Caco-2 (cell line): ENCODE results near the gene MAGEB3. TPM values are rescaled to one million over a fixed set of nuclear protein-coding genes. Genes with fewer than 3 reads are reported as not detected.
A peak's percentile ranks its signal among the peaks of the same experiment; 100 is the strongest.

ENCODE experiments used
- BruUV-seq: library from RNA; stranded (reverse); fragments of 400-500 nt; replicated peaks from 2 replicates; lab custom pipeline; 2021; lab: Mats Ljungman, UMichigan
- CTCF ChIA-PET: fragments of 300-600 bp; sonication (Branson Sonifier 250); formaldehyde crosslinking; loops from one replicate; lab custom pipeline; 2022; ENCODE audit warnings: antibody characterized with exemption; lab: Charles Lee
- POLR2A ChIA-PET: fragments of 300-600 bp; sonication (Branson Sonifier 250); formaldehyde crosslinking; loops from one replicate; lab custom pipeline; 2022; ENCODE audit warnings: antibody characterized with exemption; lab: Charles Lee
- DNase-seq, 2 experiments: peaks; one replicate each; pipeline versions ENCODE4 v3.0.0 to v3.0.0-alpha.2; 2020 to 2022
- H3K27me3 ChIP-seq: replicated peaks from 2 replicates; pipeline ENCODE4 v1.6.0; 2011; ENCODE audit warnings: low read length; ENCODE audit not compliant: control insufficient read depth, insufficient read depth
- H3K36me3 ChIP-seq: 2 replicates; pipeline ENCODE4 v1.5.1; 2011; ENCODE audit warnings: low read length; ENCODE audit not compliant: control insufficient read depth, insufficient read depth
- H3K4me1 ChIP-seq: fragments of 250-450 bp; sonication (Bioruptor Pico); 2 replicates; pipeline ENCODE4 v1.5.1; 2020; ENCODE audit warnings: mild to moderate bottlenecking
- H3K4me3 ChIP-seq: 2 replicates; pipeline ENCODE4 v1.5.1; 2011; ENCODE audit warnings: low read depth, mild to moderate bottlenecking, control low read depth, low read length
- H3K9me3 ChIP-seq: fragments of 250-450 bp; sonication (Bioruptor Pico); 2 replicates; pipeline ENCODE4 v1.5.1; 2020; ENCODE audit warnings: mild to moderate bottlenecking, moderate library complexity
- H3K27ac Mint-ChIP-seq: one replicate; pipeline ENCODE4 v1.8.0; 2022; ENCODE audit warnings: mixed read lengths; ENCODE audit not compliant: unreplicated experiment
- H3K27me3 Mint-ChIP-seq: one replicate; pipeline ENCODE4 v1.8.0; 2022; ENCODE audit warnings: mixed read lengths; ENCODE audit not compliant: insufficient read depth, unreplicated experiment
- H3K36me3 Mint-ChIP-seq: one replicate; pipeline ENCODE4 v1.8.0; 2022; ENCODE audit warnings: mild to moderate bottlenecking, mixed read lengths; ENCODE audit not compliant: insufficient read depth, unreplicated experiment
- H3K4me1 Mint-ChIP-seq: one replicate; pipeline ENCODE4 v1.8.0; 2022; ENCODE audit warnings: low read depth, mixed read lengths; ENCODE audit not compliant: unreplicated experiment
- H3K4me3 Mint-ChIP-seq: one replicate; pipeline ENCODE4 v1.8.0; 2022; ENCODE audit warnings: mild to moderate bottlenecking, moderate library complexity, mixed read lengths; ENCODE audit not compliant: unreplicated experiment
- H3K9me3 Mint-ChIP-seq: one replicate; pipeline ENCODE4 v1.8.0; 2022; ENCODE audit warnings: mixed read lengths; ENCODE audit not compliant: unreplicated experiment
- CTCF ChIP-seq, 2 experiments: fragments of 200-600 bp in 1 of 2; IDR thresholded peaks; 1 replicate in 1 of 2; 2 replicates in 1 of 2; pipeline versions ENCODE4 v1.5.1 to v1.8.0; 2011 to 2022; ENCODE audit warnings: antibody characterized with exemption in 1 of 2, control low read depth in 1 of 2, inconsistent platforms in 1 of 2, low read depth in 1 of 2, low read length in 1 of 2, mild to moderate bottlenecking in 1 of 2, moderate library complexity in 1 of 2; ENCODE audit not compliant: insufficient read depth in 1 of 2, severe bottlenecking in 1 of 2, unreplicated experiment in 1 of 2
- intact Hi-C: fragments of 100-400 bp; cut with micrococcal nuclease; formaldehyde crosslinking; loops from one replicate; pipeline ENCODE4 v1.10.0; 2022; ENCODE audit not compliant: unreplicated experiment
- total RNA-seq: library from RNA; stranded (reverse); gene quantifications from 2 replicates; pipeline ENCODE4 v1.2.3, GENCODE V29; 2022

The MAGEB3 gene
- total RNA-seq, 1 experiment from 2014 or later: not detected

GRCh38 chrX:30262763-30263162 lies 32.3 kb downstream of the MAGEB3 start:
- no peak overlapping the region for H3K27ac Mint-ChIP-seq
- ChIA-PET CTCF (no interaction called here), POLR2A (no interaction called here)
- intact Hi-C loops: no loop called here
- no peaks in the 10 kb centered on the region for H3K36me3 Mint-ChIP-seq
- H3K4me3 Mint-ChIP-seq: no peak overlapping the region
- no peak for TF ChIP-seq CTCF (IDR thresholded peaks at IDR 0.05; ENCODE audit: insufficient read depth in 1 of 2, low read depth in 1 of 2, low read length in 1 of 2, severe bottlenecking in 1 of 2, unreplicated experiment in 1 of 2)
- Histone ChIP-seq H3K36me3 (no peaks in the 10 kb centered on the region), H3K4me1 (no peaks in the 10 kb centered on the region), H3K9me3 (no peaks in the 10 kb centered on the region), H3K27me3 (no peaks in the 10 kb centered on the region), H3K4me3 (no peak overlapping the region)
- peaks cover 8% of the 10 kb centered on the region for H3K27me3 Mint-ChIP-seq
- H3K9me3 Mint-ChIP-seq: no peaks in the 10 kb centered on the region
- BruUV-seq: no TSS peak
- no peaks in the 10 kb centered on the region for H3K4me1 Mint-ChIP-seq
- DNase-seq: no peak

- H3K4me1 ChIP-seq: no peaks in the 10 kb centered on the region
- POLR2A ChIA-PET: no interaction called here
- H3K27me3 ChIP-seq: no peaks in the 10 kb centered on the region
- CTCF ChIA-PET: no interaction called here
- Mint-ChIP-seq H3K4me1 (no peaks in the 10 kb centered on the region), H3K36me3 (no peaks in the 10 kb centered on the region), H3K4me3 (no peak overlapping the region), H3K27ac (no peak overlapping the region), H3K9me3 (no peaks in the 10 kb centered on the region), H3K27me3 (no peaks in the 10 kb centered on the region)
- no peak overlapping the region for H3K4me3 ChIP-seq
- intact Hi-C loops: no loop called here
- no TSS peak for BruUV-seq
- no peaks in the 10 kb centered on the region for H3K9me3 ChIP-seq
- TF ChIP-seq CTCF (IDR thresholded peaks at IDR 0.05; ENCODE audit: insufficient read depth in 1 of 2, low read depth in 1 of 2, low read length in 1 of 2, severe bottlenecking in 1 of 2, unreplicated experiment in 1 of 2): no peak
- no peaks in the 10 kb centered on the region for H3K36me3 ChIP-seq
- no peak for DNase-seq
Observed at GRCh38 chrX:30270639-30271038, 40.2 kb downstream of the MAGEB3 start.

GRCh38 chrX:30275498-30275897 lies 45.0 kb downstream of the MAGEB3 start:
- CTCF ChIA-PET: no interaction called here
- POLR2A ChIA-PET: no interaction called here
- no peaks in the 10 kb centered on the region for H3K36me3 Mint-ChIP-seq

More at GRCh38 chrX:30275498-30275897, 45.0 kb downstream of the MAGEB3 start:
- peak in 1 of 2 experiments; percentile 15 for TF ChIP-seq CTCF (IDR thresholded peaks at IDR 0.05; ENCODE audit: insufficient read depth in 1 of 2, low read depth in 1 of 2, low read length in 1 of 2, severe bottlenecking in 1 of 2, unreplicated experiment in 1 of 2)
- BruUV-seq: no TSS peak
- Histone ChIP-seq H3K4me1 (no peaks in the 10 kb centered on the region), H3K4me3 (no peak overlapping the region), H3K9me3 (no peaks in the 10 kb centered on the region), H3K36me3 (no peaks in the 10 kb centered on the region), H3K27me3 (no peaks in the 10 kb centered on the region)
- Mint-ChIP-seq H3K4me1 (no peaks in the 10 kb centered on the region), H3K27me3 (no peaks in the 10 kb centered on the region), H3K27ac (no peak overlapping the region), H3K9me3 (no peaks in the 10 kb centered on the region), H3K4me3 (no peak overlapping the region)
- DNase-seq: peak in 1 of 2 experiments; percentile 0
- intact Hi-C loops: loop anchor here (1.0 kb wide), 1 partner anchor 229 kb away; no protein-coding TSS in a partner anchor
